Neural progenitor cell (in vitro differentiated cells): ENCODE data around the gene CD46. TPM values are rescaled to one million over a fixed set of nuclear protein-coding genes. Genes with fewer than 3 reads are reported as not detected.

Experiments used
- DNase-seq: peaks from one replicate; pipeline ENCODE4 v3.0.0-alpha.2; 2016; ENCODE audit warnings: low spot score
- H2AFZ ChIP-seq: fragments of 200-600 bp; sonication (generic); replicated peaks from 2 replicates; pipeline ENCODE4 v1.6.1; 2016; ENCODE audit warnings: antibody characterized with exemption
- H3F3A ChIP-seq: fragments of 200-600 bp; sonication (generic); 2 replicates; pipeline ENCODE4 v1.6.1; 2016; ENCODE audit warnings: antibody characterized with exemption, low read depth
- H3K27ac ChIP-seq: fragments of 200-600 bp; sonication (generic); 2 replicates; pipeline ENCODE4 v1.5.1; 2016; ENCODE audit warnings: mild to moderate bottlenecking
- H3K27me3 ChIP-seq: fragments of 200-600 bp; sonication (generic); 2 replicates; pipeline ENCODE4 v1.6.1; 2016; ENCODE audit warnings: mild to moderate bottlenecking, moderate library complexity
- H3K36me3 ChIP-seq: fragments of 200-600 bp; sonication (generic); 2 replicates; pipeline ENCODE4 v1.5.1; 2016
- H3K4me1 ChIP-seq: fragments of 200-600 bp; sonication (generic); 2 replicates; pipeline ENCODE4 v1.6.1; 2016; ENCODE audit warnings: mixed run types
- H3K4me2 ChIP-seq: fragments of 200-600 bp; sonication (generic); 2 replicates; pipeline ENCODE4 v1.6.1; 2016
- H3K4me3 ChIP-seq: fragments of 200-600 bp; sonication (generic); 2 replicates; pipeline ENCODE4 v1.5.1; 2016
- H3K79me2 ChIP-seq: fragments of 200-600 bp; sonication (generic); 2 replicates; pipeline ENCODE4 v1.6.1; 2016; ENCODE audit warnings: low read depth
- H3K9ac ChIP-seq: fragments of 200-600 bp; sonication (generic); 2 replicates; pipeline ENCODE4 v1.6.1; 2016
- H3K9me3 ChIP-seq: fragments of 200-600 bp; sonication (generic); 2 replicates; pipeline ENCODE4 v1.5.1; 2016; ENCODE audit warnings: low read depth
- H4K20me1 ChIP-seq: fragments of 200-600 bp; sonication (generic); 2 replicates; pipeline ENCODE4 v1.6.1; 2016; ENCODE audit warnings: low read depth
- H3K27ac Mint-ChIP-seq: 3 replicates; pipeline ENCODE4 v1.8.0; 2021; ENCODE audit warnings: mixed read lengths
- H3K27me3 Mint-ChIP-seq: 2 replicates; pipeline ENCODE4 v1.8.0; 2022; ENCODE audit warnings: low read depth, mild to moderate bottlenecking, inconsistent platforms, moderate library complexity, mixed read lengths; ENCODE audit not compliant: insufficient read depth
- H3K36me3 Mint-ChIP-seq: 3 replicates; pipeline ENCODE4 v1.8.0; 2021; ENCODE audit warnings: mixed read lengths
- H3K4me1 Mint-ChIP-seq: 3 replicates; pipeline ENCODE4 v1.8.0; 2021; ENCODE audit warnings: mixed read lengths
- H3K4me3 Mint-ChIP-seq: 3 replicates; pipeline ENCODE4 v1.8.0; 2021; ENCODE audit warnings: mild to moderate bottlenecking, moderate library complexity, mixed read lengths
- H3K9me3 Mint-ChIP-seq: 3 replicates; pipeline ENCODE4 v1.8.0; 2020; ENCODE audit warnings: mixed read lengths
- EZH2 ChIP-seq: fragments of 200-600 bp; sonication (generic); IDR thresholded peaks from 2 replicates; pipeline ENCODE4 v1.6.1; 2017; ENCODE audit warnings: antibody characterized with exemption, mild to moderate bottlenecking, moderate library complexity
- EZH2phosphoT487 ChIP-seq: fragments of 200-600 bp; sonication (generic); IDR thresholded peaks from 2 replicates; pipeline ENCODE4 v1.6.1; 2017; ENCODE audit warnings: antibody characterized with exemption
- total RNA-seq: library from RNA; depleted of rRNA; stranded (reverse); fragments of >200 nt; gene quantifications from 2 replicates; pipeline ENCODE4 v1.2.3, GENCODE V29; 2015; ENCODE audit warnings: low replicate concordance
- TF ChIP-seq, protein P1 (sequence below): fragments of 200-600 bp; sonication (generic); IDR thresholded peaks from 2 replicates; pipeline ENCODE4 v1.5.1; 2017; ENCODE audit warnings: antibody characterized with exemption, mild to moderate bottlenecking

Gene CD46
- total RNA-seq, 1 donor from 2014 or later = 186 TPM

GRCh38 chr1:207807326-207807689 lies 55.5 kb downstream of the CD46 start:
- H3K4me2 ChIP-seq = no peak overlapping the region
- no peaks in the 10 kb centered on the region for H3K36me3 ChIP-seq
- Mint-ChIP-seq H3K36me3 (peaks cover 8% of the 10 kb centered on the region), H3K27me3 (no peaks in the 10 kb centered on the region), H3K27ac (no peak overlapping the region), H3K4me1 (no peaks in the 10 kb centered on the region), H3K9me3 (no peaks in the 10 kb centered on the region), H3K4me3 (no peak overlapping the region)
- H4K20me1 ChIP-seq = no peaks in the 10 kb centered on the region
- H3F3A ChIP-seq = no peaks in the 10 kb centered on the region
- no peak for DNase-seq
- H2AFZ ChIP-seq = no peak overlapping the region
- H3K4me1 ChIP-seq = no peaks in the 10 kb centered on the region
- TF ChIP-seq EZH2phosphoT487 (no peak), EZH2 (no peak)
- TF ChIP-seq, protein P1, sequence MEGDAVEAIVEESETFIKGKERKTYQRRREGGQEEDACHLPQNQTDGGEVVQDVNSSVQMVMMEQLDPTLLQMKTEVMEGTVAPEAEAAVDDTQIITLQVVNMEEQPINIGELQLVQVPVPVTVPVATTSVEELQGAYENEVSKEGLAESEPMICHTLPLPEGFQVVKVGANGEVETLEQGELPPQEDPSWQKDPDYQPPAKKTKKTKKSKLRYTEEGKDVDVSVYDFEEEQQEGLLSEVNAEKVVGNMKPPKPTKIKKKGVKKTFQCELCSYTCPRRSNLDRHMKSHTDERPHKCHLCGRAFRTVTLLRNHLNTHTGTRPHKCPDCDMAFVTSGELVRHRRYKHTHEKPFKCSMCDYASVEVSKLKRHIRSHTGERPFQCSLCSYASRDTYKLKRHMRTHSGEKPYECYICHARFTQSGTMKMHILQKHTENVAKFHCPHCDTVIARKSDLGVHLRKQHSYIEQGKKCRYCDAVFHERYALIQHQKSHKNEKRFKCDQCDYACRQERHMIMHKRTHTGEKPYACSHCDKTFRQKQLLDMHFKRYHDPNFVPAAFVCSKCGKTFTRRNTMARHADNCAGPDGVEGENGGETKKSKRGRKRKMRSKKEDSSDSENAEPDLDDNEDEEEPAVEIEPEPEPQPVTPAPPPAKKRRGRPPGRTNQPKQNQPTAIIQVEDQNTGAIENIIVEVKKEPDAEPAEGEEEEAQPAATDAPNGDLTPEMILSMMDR = no peak
- no peak overlapping the region for H3K9ac ChIP-seq
- H3K79me2 ChIP-seq = no peaks in the 10 kb centered on the region
- no peaks in the 10 kb centered on the region for H3K9me3 ChIP-seq
- no peak overlapping the region for H3K27ac ChIP-seq
- no peaks in the 10 kb centered on the region for H3K27me3 ChIP-seq
- H3K4me3 ChIP-seq = no peak overlapping the region

DNA sequence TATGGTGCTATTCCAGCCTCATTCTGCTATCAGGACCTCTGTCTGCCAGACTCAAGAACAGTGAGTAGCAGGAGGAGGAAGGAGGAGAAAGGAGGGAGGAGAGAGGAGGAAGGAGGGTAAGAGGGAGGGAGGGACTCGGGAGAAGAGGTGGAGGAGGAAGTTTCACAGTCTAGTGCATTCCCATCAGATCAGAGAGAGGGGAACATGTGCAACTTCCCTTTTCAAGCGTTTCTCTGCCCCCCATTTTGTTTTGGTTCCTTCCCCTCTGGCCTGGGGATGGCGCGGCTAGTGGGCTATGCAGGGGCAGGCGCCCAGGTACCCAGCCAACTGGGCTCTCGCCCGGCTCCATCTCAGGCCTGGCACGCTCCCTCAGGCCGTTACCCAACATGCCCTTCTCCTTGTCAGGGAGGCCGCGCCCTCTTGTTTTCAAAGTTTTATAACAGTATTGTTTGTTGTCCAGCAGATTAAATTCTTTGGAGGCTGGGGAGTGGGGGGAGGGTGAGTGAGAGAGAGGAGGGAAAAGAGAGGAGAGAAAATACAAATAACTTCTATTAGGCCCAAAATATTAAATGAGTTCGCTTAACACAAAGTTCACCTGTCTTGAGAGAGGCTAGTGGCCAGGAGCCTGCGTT lies 56.0 kb downstream of the CD46 start:
- Histone ChIP-seq H3K9ac (no peak overlapping the region), H3K36me3 (no peaks in the 10 kb centered on the region), H4K20me1 (no peaks in the 10 kb centered on the region), H3K79me2 (no peaks in the 10 kb centered on the region), H3K27ac (no peak overlapping the region), H3K4me3 (no peak overlapping the region), H2AFZ (no peak overlapping the region), H3K4me2 (no peak overlapping the region), H3K4me1 (no peaks in the 10 kb centered on the region), H3K27me3 (no peaks in the 10 kb centered on the region), H3K9me3 (no peaks in the 10 kb centered on the region), H3F3A (no peaks in the 10 kb centered on the region)
- no peak for DNase-seq
- H3K9me3 Mint-ChIP-seq = no peaks in the 10 kb centered on the region
- H3K27ac Mint-ChIP-seq = no peak overlapping the region
- no peaks in the 10 kb centered on the region for H3K27me3 Mint-ChIP-seq
- peaks cover 8% of the 10 kb centered on the region for H3K36me3 Mint-ChIP-seq
- no peaks in the 10 kb centered on the region for H3K4me1 Mint-ChIP-seq
- no peak for TF ChIP-seq EZH2phosphoT487
- no peak for TF ChIP-seq EZH2
- TF ChIP-seq, protein P1 = no peak
- no peak overlapping the region for H3K4me3 Mint-ChIP-seq

DNA sequence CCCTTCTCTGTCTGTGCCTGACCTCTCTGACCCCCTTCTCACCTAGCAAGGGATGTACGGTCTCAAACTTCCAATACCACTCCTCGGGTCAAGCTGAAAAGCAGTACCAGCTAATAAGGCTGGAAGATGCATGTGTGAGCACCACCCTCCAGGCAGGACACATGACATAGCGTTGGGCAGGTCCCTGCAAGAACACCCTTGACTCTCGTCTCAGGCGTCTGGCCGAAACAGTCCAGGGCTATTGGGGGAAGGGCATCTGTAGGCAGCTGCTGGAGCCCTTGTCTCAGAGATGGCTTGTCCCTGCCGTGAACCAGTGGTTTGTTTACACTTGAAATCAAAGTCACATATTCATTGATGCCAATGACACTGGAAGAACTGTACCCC lies 56.5 kb downstream of the CD46 start:
- no peak for DNase-seq
- no peaks in the 10 kb centered on the region for H3K4me1 Mint-ChIP-seq
- no peak overlapping the region for H3K4me3 Mint-ChIP-seq
- Histone ChIP-seq H2AFZ (no peak overlapping the region), H3F3A (no peaks in the 10 kb centered on the region), H3K9me3 (no peaks in the 10 kb centered on the region), H3K36me3 (no peaks in the 10 kb centered on the region), H3K27me3 (no peaks in the 10 kb centered on the region), H4K20me1 (no peaks in the 10 kb centered on the region), H3K4me2 (no peak overlapping the region), H3K9ac (no peak overlapping the region), H3K4me1 (no peaks in the 10 kb centered on the region), H3K4me3 (no peak overlapping the region), H3K27ac (no peak overlapping the region), H3K79me2 (no peaks in the 10 kb centered on the region)
- no peak overlapping the region for H3K27ac Mint-ChIP-seq
- TF ChIP-seq EZH2phosphoT487 = no peak
- no peak for TF ChIP-seq EZH2
- TF ChIP-seq, protein P1 = no peak
- H3K36me3 Mint-ChIP-seq = peaks cover 8% of the 10 kb centered on the region
- H3K9me3 Mint-ChIP-seq = no peaks in the 10 kb centered on the region
- H3K27me3 Mint-ChIP-seq = no peaks in the 10 kb centered on the region
